HepG2 (cell line): ENCODE results near the gene PWP1. TPM values are rescaled to one million over a fixed set of nuclear protein-coding genes. Genes with fewer than 3 reads are reported as not detected.

ENCODE experiments used
- ATAC-seq: fragments of 200-7000 bp; cut with Tn5 transposase; 3 replicates; pipeline ENCODE4 v1.9.1; 2020; ENCODE audit warnings: mild to moderate bottlenecking, moderate library complexity
- BruUV-seq: library from RNA; stranded (reverse); fragments of 400-500 nt; replicated peaks from 2 replicates; lab custom pipeline; 2021; lab: Mats Ljungman, UMichigan
- CTCF ChIA-PET: fragments of 300-600 bp; formaldehyde crosslinking; extraction: SDS; loops from one replicate; lab custom pipeline; 2021; ENCODE audit warnings: low total read pairs, inconsistent platforms, low intra/inter-chr PET ratio; lab: Yijun Ruan, JAX
- POLR2A ChIA-PET: fragments of 350-600 bp; sonication (Branson Sonifier 250); formaldehyde crosslinking; loops from one replicate; lab custom pipeline; 2020; ENCODE audit warnings: antibody characterized with exemption, inconsistent platforms; lab: Yijun Ruan, JAX
- DNase-seq: peaks from one replicate; pipeline ENCODE4 v3.0.0-alpha.2; 2015; ENCODE audit warnings: low spot score
- FAIRE-seq: peaks from 3 replicates; lab custom pipeline; 2011; peaks lifted over from hg19 to GRCh38; lab: Jason Lieb, UNC
- H2AFZ ChIP-seq: one replicate; pipeline ENCODE4 v1.6.1; 2011; ENCODE audit warnings: low read length, inconsistent platforms
- H3K27ac ChIP-seq: fragments of 300-600 bp; 3 replicates; pipeline ENCODE4 v1.8.0; 2011; ENCODE audit warnings: mixed run types, mild to moderate bottlenecking, mixed read lengths, low read length, inconsistent platforms; ENCODE audit not compliant: insufficient read depth; ENCODE audit errors: extremely low read length
- H3K27me3 ChIP-seq, 2 experiments: fragments of 200-600 bp in 1 of 2; 2 replicates in 1 of 2; 3 replicates in 1 of 2; pipeline versions ENCODE4 v1.6.0 to v1.8.0; 2011; ENCODE audit warnings: low read length in 2 of 2, mild to moderate bottlenecking in 2 of 2, moderate library complexity in 2 of 2, inconsistent platforms in 1 of 2; ENCODE audit not compliant: insufficient read depth in 2 of 2, control insufficient read depth in 1 of 2
- H3K36me3 ChIP-seq, 2 experiments: fragments of 200-600 bp in 1 of 2; replicated peaks in 1 of 2; 2 replicates in 1 of 2; 3 replicates in 1 of 2; pipeline versions ENCODE4 v1.5.1 to v1.8.0; 2011; ENCODE audit warnings: low read length in 2 of 2, inconsistent platforms in 1 of 2; ENCODE audit not compliant: insufficient read depth in 2 of 2, control insufficient read depth in 1 of 2
- H3K4me1 ChIP-seq: 2 replicates; pipeline ENCODE4 v1.5.1; 2012; ENCODE audit warnings: low read length, inconsistent platforms; ENCODE audit not compliant: insufficient read depth
- H3K4me2 ChIP-seq: 2 replicates; pipeline ENCODE4 v1.6.0; 2011; ENCODE audit warnings: low read depth, low read length, inconsistent platforms
- H3K4me3 ChIP-seq, 3 experiments: fragments of 200-600 bp in 1 of 3; sonication (generic), shearing (Covaris generic) in 1 of 3; replicated peaks in 1 of 3; 2 replicates each; pipeline ENCODE4 v1.5.1; 2011 to 2016; ENCODE audit warnings: low read length in 3 of 3, inconsistent platforms in 2 of 3, low read depth in 2 of 3, mild to moderate bottlenecking in 2 of 3, control low read depth in 1 of 3, mixed read lengths in 1 of 3; ENCODE audit not compliant: insufficient read depth in 1 of 3
- H3K79me2 ChIP-seq: one replicate; pipeline ENCODE4 v1.6.1; 2011; ENCODE audit warnings: low read length, inconsistent platforms; ENCODE audit not compliant: insufficient read depth
- H3K9ac ChIP-seq: 2 replicates; pipeline ENCODE4 v1.6.0; 2011; ENCODE audit warnings: mild to moderate bottlenecking, low read depth, low read length, inconsistent platforms; ENCODE audit not compliant: insufficient read depth
- H3K9me3 ChIP-seq: 2 replicates; pipeline ENCODE4 v1.5.1; 2012; ENCODE audit warnings: mild to moderate bottlenecking, low read length
- H4K20me1 ChIP-seq: 2 replicates; pipeline ENCODE4 v1.6.0; 2011; ENCODE audit warnings: inconsistent platforms, mild to moderate bottlenecking, low read length, moderate library complexity; ENCODE audit not compliant: insufficient read depth
- DNMT3B ChIP-seq: conservative IDR thresholded peaks from 2 replicates; pipeline ENCODE4 v1.6.1; 2016; ENCODE audit warnings: missing biosample characterization, control low read depth
- IRX3 ChIP-seq: sonication (generic); formaldehyde crosslinking; IDR thresholded peaks from 2 replicates; pipeline ENCODE4 v1.8.1; 2023; ENCODE audit warnings: mild to moderate bottlenecking, low read depth, missing genetic modification reagents, borderline replicate concordance
- NCOR1 ChIP-seq: fragments of 200-600 bp; sonication (generic); IDR thresholded peaks from 2 replicates; pipeline ENCODE4 v1.7.0; 2017; ENCODE audit warnings: antibody characterized with exemption, low read length, borderline replicate concordance
- SIX4 ChIP-seq: sonication (generic); formaldehyde crosslinking; IDR thresholded peaks from 2 replicates; pipeline ENCODE4 v1.4.0; 2020; ENCODE audit warnings: missing genetic modification reagents
- TMF1 ChIP-seq: sonication (generic); formaldehyde crosslinking; IDR thresholded peaks from 2 replicates; pipeline ENCODE4 v1.8.1; 2022; ENCODE audit warnings: low read depth, missing genetic modification reagents
- ZNF138 ChIP-seq: sonication (generic); formaldehyde crosslinking; IDR thresholded peaks from 2 replicates; pipeline ENCODE4 v1.5.0; 2020; ENCODE audit warnings: mild to moderate bottlenecking, low read depth, missing genetic modification reagents
- ZNF142 ChIP-seq: sonication (generic); formaldehyde crosslinking; IDR thresholded peaks from 2 replicates; pipeline ENCODE4 v1.4.0; 2020; ENCODE audit warnings: missing genetic modification reagents
- ZNF20 ChIP-seq: sonication (generic); formaldehyde crosslinking; IDR thresholded peaks from 2 replicates; pipeline ENCODE4 v1.4.0; 2020; ENCODE audit warnings: mild to moderate bottlenecking, moderate library complexity, missing genetic modification reagents
- ZNF512 ChIP-seq: sonication (generic); formaldehyde crosslinking; IDR thresholded peaks from 2 replicates; pipeline ENCODE4 v1.4.0; 2020; ENCODE audit warnings: mild to moderate bottlenecking, missing genetic modification reagents
- WGBS: methylation state at CpG from one replicate; pipeline ENCODE4 v1.1.6; 2017; ENCODE audit warnings: low lambda C conversion rate; 5-methylcytosine and 5-hydroxymethylcytosine counted together
- in situ Hi-C: cut with HindIII; loops from 2 replicates; pipeline ENCODE4 v1.10.0; 2017; ENCODE audit warnings: low pct_unique_long_range_greater_than_20kb; ENCODE audit not compliant: extremely low pct_ligation_motif_present
- intact Hi-C: fragments of 100-400 bp; cut with micrococcal nuclease; formaldehyde crosslinking; loops from one replicate; pipeline ENCODE4 v1.10.0; 2022; ENCODE audit not compliant: unreplicated experiment
- polyA plus RNA-seq, 8 experiments: library from polyadenylated mRNA; depleted of rRNA in 3 of 8; stranded (reverse) in 7 of 8; unstranded in 1 of 8; fragments of >200 nt; fragmentation: Illumina TruSeq in 4 of 8; extraction: Trizol in 4 of 8; gene quantifications; 2 replicates each; pipeline versions ENCODE4 v1.2.1 to v1.2.3, GENCODE V29; 2011 to 2016; ENCODE audit warnings: low read depth in 4 of 8, missing spikeins in 1 of 8, mixed read lengths in 1 of 8; ENCODE audit not compliant: insufficient read depth in 1 of 8
- total RNA-seq, 5 experiments: library from RNA; depleted of rRNA; stranded (reverse); fragments of >200 nt; fragmentation: Illumina TruSeq; extraction: Trizol; gene quantifications; 2 replicates each; pipeline ENCODE4 v1.2.3, GENCODE V29; 2016; ENCODE audit warnings: low read depth in 1 of 5
- TF ChIP-seq, protein P1 (sequence below): sonication (generic); formaldehyde crosslinking; IDR thresholded peaks from 2 replicates; pipeline ENCODE4 v1.4.0; 2020; ENCODE audit warnings: mild to moderate bottlenecking, missing genetic modification reagents, borderline replicate concordance
- TF ChIP-seq, protein P2 (sequence below): IDR thresholded peaks from 2 replicates; pipeline ENCODE4 v1.6.1; 2016; ENCODE audit warnings: low read depth

PWP1 gene
- total and polyA plus RNA-seq, 2 of the 13 experiments (the other 11 are each of a cell fraction or from before 2014, with no cell fraction given): 65.9 to 70.2 TPM

DNA sequence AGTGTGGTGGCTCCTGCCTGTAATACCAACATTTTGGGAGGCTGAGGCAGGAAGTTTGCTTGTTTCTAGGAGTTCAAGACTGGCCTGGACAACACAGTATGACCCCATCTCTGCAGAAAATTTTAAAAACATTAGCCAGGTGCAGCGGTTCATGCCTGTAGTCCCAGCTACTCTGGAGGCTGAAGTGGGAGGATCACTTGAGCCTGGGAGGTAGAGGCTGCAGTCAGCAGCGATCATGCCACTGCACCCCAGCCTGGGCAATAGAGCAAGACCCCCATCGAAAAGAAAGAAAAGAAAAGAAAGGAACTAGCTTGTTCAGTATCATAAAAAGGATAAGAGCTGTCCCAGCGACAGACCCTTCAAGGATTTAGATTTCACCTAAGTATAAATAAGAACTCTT, 18.1 kb upstream of the PWP1 start:
- intact Hi-C loops: no loop called here
- no peaks in the 10 kb centered on the region for H3K9me3 ChIP-seq
- H3K27ac ChIP-seq: no peak overlapping the region
- no peak overlapping the region for H3K9ac ChIP-seq
- H3K36me3 ChIP-seq: no peaks in the 10 kb centered on the region
- DNase-seq (no peak), FAIRE-seq (no peak), ATAC-seq (no peak)
- H3K4me3 ChIP-seq: no peak overlapping the region
- ChIA-PET POLR2A (no interaction called here), CTCF (no interaction called here)
- H4K20me1 ChIP-seq: no peaks in the 10 kb centered on the region
- no peaks in the 10 kb centered on the region for H3K79me2 ChIP-seq
- no peak overlapping the region for H2AFZ ChIP-seq
- no TSS peak for BruUV-seq
- 37% methylated on average over 4 of the region's 4 CpGs for WGBS
- peaks cover 11% of the 10 kb centered on the region for H3K4me1 ChIP-seq
- in situ Hi-C loops: no loop called here
- no peak overlapping the region for H3K4me2 ChIP-seq
- H3K27me3 ChIP-seq: peaks cover 1 to 20% of the 10 kb centered on the region in 2 experiments; a peak in 4 of 5 replicates
- TF ChIP-seq SIX4 (CRISPR knock-in tag): no peak
- TF ChIP-seq, protein P1, sequence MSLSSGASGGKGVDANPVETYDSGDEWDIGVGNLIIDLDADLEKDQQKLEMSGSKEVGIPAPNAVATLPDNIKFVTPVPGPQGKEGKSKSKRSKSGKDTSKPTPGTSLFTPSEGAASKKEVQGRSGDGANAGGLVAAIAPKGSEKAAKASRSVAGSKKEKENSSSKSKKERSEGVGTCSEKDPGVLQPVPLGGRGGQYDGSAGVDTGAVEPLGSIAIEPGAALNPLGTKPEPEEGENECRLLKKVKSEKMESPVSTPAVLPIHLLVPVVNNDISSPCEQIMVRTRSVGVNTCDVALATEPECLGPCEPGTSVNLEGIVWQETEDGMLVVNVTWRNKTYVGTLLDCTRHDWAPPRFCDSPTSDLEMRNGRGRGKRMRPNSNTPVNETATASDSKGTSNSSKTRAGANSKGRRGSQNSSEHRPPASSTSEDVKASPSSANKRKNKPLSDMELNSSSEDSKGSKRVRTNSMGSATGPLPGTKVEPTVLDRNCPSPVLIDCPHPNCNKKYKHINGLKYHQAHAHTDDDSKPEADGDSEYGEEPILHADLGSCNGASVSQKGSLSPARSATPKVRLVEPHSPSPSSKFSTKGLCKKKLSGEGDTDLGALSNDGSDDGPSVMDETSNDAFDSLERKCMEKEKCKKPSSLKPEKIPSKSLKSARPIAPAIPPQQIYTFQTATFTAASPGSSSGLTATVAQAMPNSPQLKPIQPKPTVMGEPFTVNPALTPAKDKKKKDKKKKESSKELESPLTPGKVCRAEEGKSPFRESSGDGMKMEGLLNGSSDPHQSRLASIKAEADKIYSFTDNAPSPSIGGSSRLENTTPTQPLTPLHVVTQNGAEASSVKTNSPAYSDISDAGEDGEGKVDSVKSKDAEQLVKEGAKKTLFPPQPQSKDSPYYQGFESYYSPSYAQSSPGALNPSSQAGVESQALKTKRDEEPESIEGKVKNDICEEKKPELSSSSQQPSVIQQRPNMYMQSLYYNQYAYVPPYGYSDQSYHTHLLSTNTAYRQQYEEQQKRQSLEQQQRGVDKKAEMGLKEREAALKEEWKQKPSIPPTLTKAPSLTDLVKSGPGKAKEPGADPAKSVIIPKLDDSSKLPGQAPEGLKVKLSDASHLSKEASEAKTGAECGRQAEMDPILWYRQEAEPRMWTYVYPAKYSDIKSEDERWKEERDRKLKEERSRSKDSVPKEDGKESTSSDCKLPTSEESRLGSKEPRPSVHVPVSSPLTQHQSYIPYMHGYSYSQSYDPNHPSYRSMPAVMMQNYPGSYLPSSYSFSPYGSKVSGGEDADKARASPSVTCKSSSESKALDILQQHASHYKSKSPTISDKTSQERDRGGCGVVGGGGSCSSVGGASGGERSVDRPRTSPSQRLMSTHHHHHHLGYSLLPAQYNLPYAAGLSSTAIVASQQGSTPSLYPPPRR (CRISPR knock-in tag): no peak
- no peak for TF ChIP-seq TMF1 (CRISPR knock-in tag)
- no peak for TF ChIP-seq ZNF512 (CRISPR knock-in tag)
- TF ChIP-seq, protein P2, sequence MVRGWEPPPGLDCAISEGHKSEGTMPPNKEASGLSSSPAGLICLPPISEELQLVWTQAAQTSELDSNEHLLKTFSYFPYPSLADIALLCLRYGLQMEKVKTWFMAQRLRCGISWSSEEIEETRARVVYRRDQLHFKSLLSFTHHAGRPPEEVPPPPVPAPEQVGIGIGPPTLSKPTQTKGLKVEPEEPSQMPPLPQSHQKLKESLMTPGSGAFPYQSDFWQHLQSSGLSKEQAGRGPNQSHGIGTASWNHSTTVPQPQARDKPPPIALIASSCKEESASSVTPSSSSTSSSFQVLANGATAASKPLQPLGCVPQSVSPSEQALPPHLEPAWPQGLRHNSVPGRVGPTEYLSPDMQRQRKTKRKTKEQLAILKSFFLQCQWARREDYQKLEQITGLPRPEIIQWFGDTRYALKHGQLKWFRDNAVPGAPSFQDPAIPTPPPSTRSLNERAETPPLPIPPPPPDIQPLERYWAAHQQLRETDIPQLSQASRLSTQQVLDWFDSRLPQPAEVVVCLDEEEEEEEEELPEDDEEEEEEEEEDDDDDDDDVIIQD (CRISPR knock-in tag): no peak
- no peak for TF ChIP-seq IRX3 (CRISPR knock-in tag)
- TF ChIP-seq DNMT3B (CRISPR knock-in tag): no peak
- no peak for TF ChIP-seq NCOR1
- TF ChIP-seq ZNF142 (CRISPR knock-in tag): no peak
- TF ChIP-seq ZNF138 (CRISPR knock-in tag): no peak
- TF ChIP-seq ZNF20 (CRISPR knock-in tag): no peak
